Posterior cingulate gyrus (tissue), 11 donors: ENCODE data around the gene CALHM6.
"Not testable (repeated sequence)": the region's sequence is repeated elsewhere in the genome, so short reads cannot be mapped to it uniquely, and the experiment has no call there.

Source experiments
- DNase-seq, 10 donors: peaks; one replicate each; pipeline versions ENCODE4 v3.0.0 to v3.0.0-alpha.2; 2020 to 2021; ENCODE audit warnings: mixed read lengths in 3 of 10
- intact Hi-C: fragments of 100-400 bp; cut with DNase I; formaldehyde crosslinking; loops from one replicate; pipeline ENCODE4 v1.15.1; 2023

CALHM6 gene

GRCh38 chr6:116472706-116473105 is 11.5 kb downstream of the CALHM6 start:
- intact Hi-C loops, result no loop called here

GRCh38 chr6:116475141-116475540 is 14.0 kb downstream of the CALHM6 start:
- intact Hi-C loops, result no loop called here

More at GRCh38 chr6:116472706-116473105, 11.5 kb downstream of the CALHM6 start:
- DNase-seq, result no peak

GRCh38 chr6:116476002-116476678 is 15.0 kb downstream of the CALHM6 start:
- no peak for DNase-seq
- intact Hi-C loops, result no loop called here

More at GRCh38 chr6:116475141-116475540, 14.0 kb downstream of the CALHM6 start:
- DNase-seq, result no peak

- DNase-seq, result no peak
- intact Hi-C loops, result no loop called here
Observed at GRCh38 chr6:116482780-116483179, 21.6 kb downstream of the CALHM6 start.

- intact Hi-C loops, result no loop called here
- DNase-seq, result no peak
Observed at GRCh38 chr6:116483616-116484015, 22.4 kb downstream of the CALHM6 start.

- intact Hi-C loops, result no loop called here
Observed at GRCh38 chr6:116485559-116486184, 24.5 kb downstream of the CALHM6 start.

GRCh38 chr6:116491610-116492330 is 30.6 kb downstream of the CALHM6 start:
- intact Hi-C loops, result no loop called here
- no peak for DNase-seq

More at GRCh38 chr6:116485559-116486184, 24.5 kb downstream of the CALHM6 start:
- no peak for DNase-seq

- intact Hi-C loops, result no loop called here
- DNase-seq, result no peak
Observed at GRCh38 chr6:116492331-116493067, 31.3 kb downstream of the CALHM6 start.

- DNase-seq, result not testable (repeated sequence)
Observed at GRCh38 chr6:116495161-116495560, 34.0 kb downstream of the CALHM6 start.

GRCh38 chr6:116497113-116497676 is 36.0 kb downstream of the CALHM6 start:
- intact Hi-C loops, result no loop called here
- no peak for DNase-seq

More at GRCh38 chr6:116495161-116495560, 34.0 kb downstream of the CALHM6 start:
- intact Hi-C loops, result not testable (repeated sequence)

- no peak for DNase-seq
- intact Hi-C loops, result no loop called here
Observed at GRCh38 chr6:116500969-116501433, 39.8 kb downstream of the CALHM6 start.

GRCh38 chr6:116507324-116507723 is 46.1 kb downstream of the CALHM6 start:
- intact Hi-C loops, result no loop called here
- no peak for DNase-seq

GRCh38 chr6:116508527-116508926 is 47.4 kb downstream of the CALHM6 start:
- intact Hi-C loops, result no loop called here
- no peak for DNase-seq

- intact Hi-C loops, result no loop called here
- DNase-seq, result no peak
Observed at GRCh38 chr6:116511424-116512110, 50.4 kb downstream of the CALHM6 start, which contains the start of gene CALHM5. Gene CALHM5 (plus strand): TSS chr6:116511639. CDS start chr6:116511697, 58 bp downstream.

GRCh38 chr6:116512111-116512559 is 51.0 kb downstream of the CALHM6 start:
- intact Hi-C loops, result no loop called here
- DNase-seq, result no peak

GRCh38 chr6:116512734-116513133 is 51.6 kb downstream of the CALHM6 start:
- DNase-seq, result no peak
- intact Hi-C loops, result no loop called here
